Left renal pelvis (tissue), 4 donors: Measurements from ENCODE around the gene SYT1. TPM values are rescaled to one million over a fixed set of nuclear protein-coding genes. Genes with fewer than 3 reads are reported as not detected.

Experiments used
- DNase-seq, 4 donors: peaks; one replicate each; pipeline ENCODE4 v3.0.0-alpha.2; 2013; ENCODE audit warnings: low read depth in 4 of 4, low spot score in 3 of 4
- polyA plus RNA-seq, 4 donors: library from polyadenylated mRNA; unstranded; fragments of 120-200 nt; gene quantifications; one replicate each; pipeline ENCODE4 v1.2.1, GENCODE V29; 2013; ENCODE audit not compliant: insufficient read length in 4 of 4

Gene SYT1
- polyA plus RNA-seq, 4 donors = 18.1 to 54.2 (median 26.3) TPM

DNA sequence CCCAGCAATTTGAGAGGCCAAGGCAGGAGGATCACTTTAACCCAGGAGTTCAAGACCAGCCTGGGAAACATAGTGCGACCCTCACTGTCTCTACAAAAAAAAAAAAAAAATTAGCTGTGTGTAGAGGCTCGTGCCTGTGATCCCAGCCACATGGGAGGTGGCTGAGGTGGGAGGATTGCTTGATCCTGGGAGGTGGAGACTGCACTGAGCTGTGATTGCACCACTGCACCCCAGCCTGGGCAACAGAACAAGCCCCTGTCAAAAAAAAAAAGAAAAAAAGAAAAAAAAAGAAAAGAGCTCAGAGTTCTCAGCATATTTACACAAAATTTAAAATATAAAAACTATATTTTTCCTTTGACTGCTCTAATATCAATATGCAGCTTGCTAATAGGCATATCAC is 260.8 kb downstream of the SYT1 start:
- DNase-seq = no peak

DNA sequence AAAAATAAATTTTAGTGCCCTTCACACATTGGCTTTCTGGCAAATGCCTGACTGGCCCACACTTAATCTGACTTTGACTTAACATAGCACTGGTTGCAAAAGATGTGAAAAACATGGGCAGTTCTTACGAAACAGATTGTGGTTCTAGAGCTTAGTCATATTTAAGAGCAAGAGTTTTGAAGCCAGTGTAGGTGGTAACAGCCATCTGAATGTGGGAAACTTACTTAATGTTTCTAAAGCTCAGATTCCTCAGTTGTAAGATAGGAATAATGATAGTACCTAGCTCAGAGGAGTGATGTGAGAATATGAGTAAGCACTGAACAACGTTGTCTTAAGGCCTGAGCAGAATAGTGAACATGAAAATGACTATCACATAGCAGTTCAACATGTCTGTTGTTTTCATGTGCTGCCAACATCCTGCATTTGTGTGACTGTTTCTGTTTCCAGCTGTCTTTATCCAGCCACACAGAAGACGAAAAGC is 262.7 kb downstream of the SYT1 start:
- DNase-seq = no peak

DNA sequence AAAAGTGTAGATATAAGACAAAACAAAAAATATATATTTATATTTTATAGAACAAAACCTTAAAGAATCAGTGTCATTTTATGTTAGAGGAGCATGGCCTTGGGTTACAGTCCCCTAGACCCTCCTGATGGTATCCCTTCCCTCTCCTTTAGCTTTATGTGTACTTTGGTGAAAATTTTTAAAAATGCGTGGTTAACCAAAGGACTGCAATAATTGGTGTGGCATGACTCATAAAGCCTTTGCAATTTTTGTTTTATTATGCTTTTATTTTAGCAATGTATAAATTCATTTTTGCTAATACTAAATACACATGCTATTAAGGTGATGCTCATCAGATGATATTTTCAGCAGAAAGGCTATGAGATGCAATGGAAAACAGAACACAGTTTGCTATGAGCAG is 264.4 kb downstream of the SYT1 start:
- no peak for DNase-seq

DNA sequence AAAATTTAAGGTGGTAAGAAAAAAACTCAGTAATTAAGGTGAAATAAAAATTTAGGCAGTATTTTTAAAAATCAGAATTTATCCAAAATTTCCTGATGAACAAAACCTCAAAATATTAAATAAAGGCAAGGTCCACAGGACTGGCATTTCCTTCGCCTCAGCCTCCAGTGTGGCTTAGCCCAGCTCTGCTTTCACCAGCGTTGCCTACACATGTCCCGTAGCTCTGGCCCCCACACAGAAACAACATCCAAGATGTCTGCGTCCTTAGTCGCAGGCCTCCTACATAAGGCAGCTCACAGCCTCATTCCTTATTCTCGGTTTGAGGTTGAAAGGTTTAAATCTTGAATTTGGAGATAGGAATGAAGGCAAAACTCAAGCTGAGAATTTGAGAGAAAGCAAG is 274.3 kb downstream of the SYT1 start:
- no peak for DNase-seq

DNA sequence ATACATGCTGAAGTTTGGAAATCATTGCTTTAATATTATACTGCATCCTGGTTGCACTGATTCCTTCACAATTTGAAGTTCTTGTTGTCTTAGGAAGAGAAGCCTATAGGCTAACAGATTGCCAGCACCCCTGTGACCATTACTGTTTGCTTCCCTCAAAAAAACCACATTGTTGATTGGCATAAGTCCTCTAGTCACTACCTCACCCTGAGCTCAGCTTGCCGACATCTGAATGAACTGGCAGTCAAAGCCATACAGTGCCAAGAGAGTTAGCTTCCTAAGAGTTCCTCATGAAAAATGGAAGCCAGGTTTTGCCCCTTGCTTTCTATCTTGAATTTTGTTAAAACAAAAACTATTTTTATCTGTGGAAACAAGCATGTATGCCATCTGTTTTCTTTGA is 276.1 kb downstream of the SYT1 start:
- no peak for DNase-seq

DNA sequence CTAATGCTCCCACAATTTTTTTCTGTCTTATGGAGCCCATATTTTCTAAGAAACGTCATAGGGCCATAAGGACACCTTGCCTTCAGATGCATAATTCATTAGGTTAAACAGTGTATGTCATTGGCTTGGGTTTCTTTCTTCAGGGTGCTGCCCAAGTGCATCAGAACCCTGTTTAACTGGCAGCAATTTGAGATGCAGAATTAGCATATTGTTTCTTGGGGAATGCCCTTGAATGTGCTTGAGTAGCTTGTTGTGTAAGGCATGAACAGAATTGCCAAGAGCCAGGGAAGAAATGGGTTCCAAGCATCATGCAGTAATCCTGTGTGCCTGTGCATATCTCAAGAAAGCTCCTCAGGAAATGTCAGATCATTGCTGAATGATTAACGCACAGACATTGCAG is 277.2 kb downstream of the SYT1 start:
- no peak for DNase-seq

DNA sequence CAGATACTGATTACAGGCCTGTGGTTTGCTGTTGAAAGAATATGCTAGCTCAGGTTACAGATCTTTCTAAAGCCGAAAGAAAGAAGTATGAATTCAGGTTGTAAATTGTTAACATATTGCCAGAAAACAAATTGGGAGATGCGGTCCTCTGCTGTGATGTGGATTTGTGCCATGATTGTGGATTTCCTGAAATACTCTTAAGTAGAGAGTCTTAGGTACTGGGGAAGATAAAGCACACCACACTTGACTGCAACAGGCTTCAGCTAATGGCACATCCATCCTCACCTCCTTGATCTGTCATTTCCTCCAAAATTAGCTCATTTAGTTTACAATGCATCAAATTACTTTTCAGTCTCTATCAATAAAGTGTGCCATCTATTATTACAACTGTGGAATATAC is 279.2 kb downstream of the SYT1 start:
- DNase-seq = no peak

DNA sequence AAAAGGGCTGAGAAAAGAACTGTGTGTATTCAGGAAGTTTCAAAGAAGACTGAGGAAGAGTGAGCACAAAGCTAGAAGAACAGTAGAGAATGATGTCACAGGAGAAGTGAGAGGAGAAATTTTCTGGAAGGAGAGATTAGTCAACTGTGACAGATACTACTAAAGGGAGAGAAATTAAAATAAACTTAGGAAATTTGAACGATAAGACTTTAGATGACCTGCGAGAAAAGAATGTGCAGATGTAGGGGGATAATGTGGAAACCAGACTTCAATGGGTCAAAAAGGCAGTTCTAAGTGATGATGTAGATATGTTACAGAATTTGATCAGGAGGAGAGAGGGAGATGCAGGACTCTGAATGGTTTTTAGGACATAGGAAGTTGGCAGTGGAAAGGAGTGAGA is 287.4 kb downstream of the SYT1 start:
- no peak for DNase-seq

DNA sequence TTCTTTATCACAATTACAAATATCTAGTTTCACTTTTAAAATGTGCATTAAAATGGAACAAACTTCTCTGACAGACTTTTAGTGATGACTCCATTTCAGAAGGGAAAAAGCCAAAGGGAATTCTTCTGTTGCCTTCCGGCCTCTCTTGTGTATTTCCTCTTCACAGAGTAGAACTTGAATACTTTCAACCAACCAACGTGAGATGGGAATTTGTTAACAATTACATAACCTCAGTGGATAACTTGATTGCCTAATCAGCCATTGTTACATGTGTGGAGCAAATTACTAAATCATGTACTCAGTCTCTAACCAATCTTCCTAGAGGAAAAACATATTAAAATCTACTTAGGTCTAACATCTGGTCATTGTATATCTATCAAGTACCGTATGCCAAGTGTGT is 291.1 kb downstream of the SYT1 start:
- DNase-seq = no peak

DNA sequence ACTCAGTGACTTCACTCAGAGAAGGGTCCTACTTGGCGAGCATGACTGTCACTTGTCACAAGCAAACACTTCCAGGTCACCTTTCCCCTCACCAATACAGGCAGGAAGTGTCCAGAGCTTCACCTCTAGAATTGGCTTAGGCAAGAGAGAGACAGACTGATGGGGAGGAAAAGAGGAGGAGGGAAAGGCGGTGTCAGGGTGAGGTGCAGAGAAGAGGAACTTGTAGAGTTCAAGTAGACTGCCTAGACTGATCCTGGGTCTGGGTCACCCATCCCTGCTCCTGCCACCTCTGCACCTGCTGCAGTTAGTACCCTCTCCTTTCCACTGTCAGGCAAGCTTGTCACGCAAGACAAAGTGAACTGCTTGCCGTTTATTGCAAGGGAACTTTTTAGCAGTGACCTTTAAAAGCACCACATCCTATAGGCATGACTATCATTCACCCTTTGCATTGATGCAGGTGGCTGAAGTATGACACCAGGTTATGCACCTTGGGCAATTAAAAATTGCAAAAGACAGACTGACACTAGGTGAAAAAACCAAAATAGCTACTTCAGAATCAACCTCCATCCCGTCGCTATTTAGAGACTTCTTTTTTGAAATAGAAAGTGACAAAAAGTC is 292.4 kb downstream of the SYT1 start:
- no peak for DNase-seq

DNA sequence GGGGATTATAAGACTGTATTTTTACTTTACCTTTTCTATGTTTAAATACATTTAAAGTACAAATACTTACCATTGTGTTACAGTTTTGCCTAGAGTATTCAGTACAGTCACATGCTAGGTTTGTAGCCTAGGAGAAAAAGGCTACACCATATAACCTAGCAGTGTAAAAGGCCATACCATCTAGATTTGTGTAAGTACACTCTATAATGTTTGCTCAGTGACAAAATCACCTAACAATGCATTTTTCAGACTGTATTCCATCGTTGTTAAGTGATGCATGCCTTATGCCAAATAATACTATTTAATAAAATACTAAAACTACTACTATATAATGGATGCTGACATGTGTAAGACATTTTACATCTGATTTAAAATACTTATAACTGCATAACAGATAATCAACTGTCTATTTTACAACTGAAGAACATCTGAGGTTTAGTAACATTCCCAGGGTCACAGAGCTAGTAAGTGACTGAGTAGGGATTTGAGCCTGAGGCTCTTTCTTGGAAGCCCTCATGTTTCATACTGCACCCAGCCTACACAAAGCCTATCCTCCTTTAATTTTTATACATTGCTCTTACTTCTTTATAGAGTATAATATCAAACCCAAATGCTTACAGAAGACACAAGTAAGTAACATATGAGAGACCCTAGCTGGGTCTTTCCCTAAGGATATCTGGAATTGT is 296.8 kb downstream of the SYT1 start:
- DNase-seq = no peak

DNA sequence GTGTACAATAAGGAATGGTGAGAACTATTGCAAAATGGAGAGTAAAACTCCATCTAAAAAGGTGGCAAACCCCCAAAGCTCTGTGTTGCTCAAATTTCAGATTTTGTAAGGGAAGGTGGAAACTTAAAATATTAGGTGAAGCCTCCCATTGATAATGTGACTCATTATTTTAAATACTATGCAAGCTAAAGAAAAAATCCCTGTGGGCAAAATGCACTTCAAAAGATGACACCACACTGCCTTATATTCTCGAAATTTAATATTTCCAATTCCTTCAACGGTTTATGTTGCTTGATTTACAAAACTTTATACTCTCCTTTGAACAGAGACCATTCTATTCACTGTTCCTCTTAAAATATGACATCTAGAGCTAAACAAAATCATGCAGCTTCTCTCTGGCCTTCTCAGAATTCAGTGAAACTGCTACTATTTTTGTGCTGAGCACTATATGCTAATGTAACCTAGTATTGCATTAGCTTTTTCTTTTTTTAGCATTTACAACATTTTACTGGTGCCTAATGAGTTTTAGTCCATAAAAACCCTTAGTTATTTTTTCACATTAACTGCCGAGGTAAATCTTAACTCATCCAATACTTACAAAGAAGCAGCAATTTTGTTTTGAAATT is 297.7 kb downstream of the SYT1 start:
- no peak for DNase-seq

DNA sequence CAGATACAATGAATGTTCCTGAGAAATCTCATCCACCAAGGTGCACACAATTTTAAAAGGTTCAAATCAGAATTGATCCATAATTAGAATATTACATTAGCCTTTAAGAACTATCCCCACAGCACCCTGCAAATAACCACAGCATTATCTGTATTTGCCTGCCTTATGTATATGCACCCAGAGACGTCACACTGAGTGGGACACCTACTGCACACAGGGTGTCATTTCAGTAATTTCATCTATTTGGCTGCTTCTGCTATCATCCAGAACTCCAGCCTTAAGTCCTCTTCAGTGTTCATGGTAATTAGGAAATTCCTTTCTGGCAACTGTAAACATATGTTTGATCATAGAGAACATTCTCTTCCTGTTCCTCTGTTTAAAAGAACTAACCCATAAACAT is 298.4 kb downstream of the SYT1 start:
- no peak for DNase-seq

DNA sequence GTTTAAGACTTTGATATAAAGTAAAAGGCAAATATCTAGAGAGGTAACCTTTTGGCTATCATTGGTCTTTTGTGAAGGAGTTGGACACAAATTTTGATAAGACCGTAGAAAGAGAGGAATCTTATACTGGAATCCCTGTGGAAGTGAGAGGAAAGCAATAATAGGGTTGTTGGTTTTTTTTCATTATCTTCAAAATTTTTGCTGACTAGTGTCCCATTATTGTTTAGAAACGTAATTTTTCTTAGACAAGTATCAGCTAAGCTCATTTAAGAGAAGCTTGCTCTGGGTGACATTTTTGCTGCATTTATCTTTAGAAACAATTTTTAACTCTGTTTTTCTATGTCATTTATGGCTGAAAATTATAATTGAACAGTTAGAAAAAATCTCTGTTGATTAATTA is 300.3 kb downstream of the SYT1 start:
- DNase-seq = no peak

DNA sequence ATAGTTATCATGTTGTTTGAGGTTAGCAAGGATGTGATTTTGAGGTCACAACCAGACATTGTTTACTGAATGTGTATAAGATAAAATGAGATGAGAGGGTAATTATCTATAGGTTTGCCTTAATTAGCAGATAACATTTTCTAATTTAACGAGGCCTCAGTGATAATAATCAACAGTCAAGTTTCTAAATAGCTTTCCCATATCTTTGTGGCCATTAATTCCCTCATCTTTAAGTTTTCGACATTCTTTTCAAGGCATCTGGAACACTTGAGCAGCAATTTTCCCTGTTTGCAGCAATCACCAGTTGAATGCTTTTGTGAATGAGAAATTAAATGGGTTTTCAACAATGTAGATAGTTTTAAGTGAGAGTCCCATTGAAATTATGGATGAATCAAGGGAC is 304.1 kb downstream of the SYT1 start:
- DNase-seq = no peak

DNA sequence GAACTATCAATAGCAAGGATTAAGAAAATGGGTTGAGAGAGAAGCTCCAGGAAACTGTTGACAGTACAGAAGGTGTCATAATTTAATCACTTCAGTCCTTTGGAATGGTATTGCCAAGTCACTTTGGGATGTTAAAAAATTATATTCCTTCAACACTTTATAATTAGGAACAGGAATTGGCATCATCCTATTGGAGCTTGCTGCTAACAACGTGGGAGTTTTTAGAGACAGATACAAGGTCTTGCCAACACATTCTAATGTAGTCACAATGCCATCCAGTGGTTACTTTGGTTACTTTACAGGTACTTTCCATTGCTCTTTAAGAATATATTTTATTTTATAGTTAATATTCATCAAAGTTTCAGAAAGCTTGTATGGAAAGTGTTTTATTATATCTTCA is 310.1 kb downstream of the SYT1 start:
- DNase-seq = peak in 2 of 4 donors; percentile 15 to 20

DNA sequence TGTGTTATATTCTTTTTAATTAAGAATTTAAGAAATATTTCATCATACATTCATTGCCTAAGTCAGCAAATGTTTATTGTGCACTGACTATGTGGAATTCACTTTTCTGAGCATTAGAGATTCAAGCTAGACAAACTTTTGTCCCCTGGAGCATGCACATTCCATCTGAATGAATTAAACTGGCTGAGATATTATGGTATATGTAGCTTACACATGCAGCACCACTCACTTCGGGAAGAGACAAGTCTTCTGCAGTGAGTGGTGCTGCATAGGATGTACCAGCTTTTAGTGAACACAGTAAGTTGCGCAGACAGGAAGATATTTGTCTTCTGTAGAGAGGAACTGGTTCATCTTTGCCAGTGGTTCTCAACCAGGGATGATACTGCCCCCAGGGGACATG is 318.4 kb downstream of the SYT1 start:
- DNase-seq = no peak

DNA sequence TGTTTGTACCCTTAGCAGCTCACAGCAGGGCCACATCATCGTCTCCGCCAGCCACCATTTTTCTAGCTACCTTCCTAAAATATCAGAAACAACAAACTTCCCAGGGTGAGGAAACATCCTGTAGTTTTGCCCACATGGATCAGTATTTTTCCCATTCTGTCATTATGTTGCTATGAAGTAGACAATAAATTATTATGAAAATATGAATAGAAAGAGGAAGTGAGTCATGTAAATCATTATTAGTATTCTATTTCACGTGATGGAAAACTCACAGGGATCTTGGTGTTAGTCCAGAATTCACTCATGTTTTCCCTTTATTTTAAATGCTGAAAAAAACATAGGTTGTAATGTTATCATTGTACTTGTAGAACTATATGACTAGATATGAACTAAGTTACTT is 319.4 kb downstream of the SYT1 start:
- DNase-seq = no peak

DNA sequence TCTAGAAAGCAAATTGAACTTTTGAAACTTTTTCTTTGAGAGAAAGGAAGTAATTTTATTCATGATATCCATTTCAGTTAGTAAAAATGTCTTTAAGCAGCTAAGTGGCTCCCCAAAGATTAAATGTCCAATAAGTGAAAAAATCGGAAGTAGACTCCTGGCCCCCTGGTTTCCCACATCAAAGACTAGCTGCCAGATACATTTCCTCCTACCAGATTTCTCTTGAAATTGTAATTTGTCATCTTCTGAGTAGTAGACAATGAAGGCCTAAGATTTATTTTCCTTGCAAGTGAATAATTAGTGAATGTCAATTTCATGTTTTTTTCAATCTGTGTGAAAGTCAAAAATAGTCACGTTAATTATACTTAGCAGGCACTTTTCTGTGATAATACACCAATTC is 321.9 kb downstream of the SYT1 start:
- DNase-seq = no peak

DNA sequence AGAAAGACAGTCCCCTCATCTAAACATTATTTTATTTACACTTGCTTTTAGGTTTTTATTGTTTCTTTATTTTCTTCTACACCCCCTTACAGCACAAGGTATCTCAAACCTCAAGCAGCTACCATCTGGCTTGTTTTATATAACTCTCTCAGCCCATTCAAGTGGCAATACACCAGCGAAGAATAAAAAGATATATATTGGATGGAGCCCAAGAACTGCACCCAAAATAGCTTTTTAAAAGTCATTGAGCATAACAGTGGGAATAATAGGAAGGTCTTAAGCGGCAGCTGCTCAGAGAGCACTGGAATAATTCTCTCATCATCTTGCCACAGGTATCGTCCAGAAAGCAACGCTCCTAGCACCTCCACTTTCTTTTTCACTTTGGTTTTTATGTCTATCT is 322.5 kb downstream of the SYT1 start:
- DNase-seq = no peak

DNA sequence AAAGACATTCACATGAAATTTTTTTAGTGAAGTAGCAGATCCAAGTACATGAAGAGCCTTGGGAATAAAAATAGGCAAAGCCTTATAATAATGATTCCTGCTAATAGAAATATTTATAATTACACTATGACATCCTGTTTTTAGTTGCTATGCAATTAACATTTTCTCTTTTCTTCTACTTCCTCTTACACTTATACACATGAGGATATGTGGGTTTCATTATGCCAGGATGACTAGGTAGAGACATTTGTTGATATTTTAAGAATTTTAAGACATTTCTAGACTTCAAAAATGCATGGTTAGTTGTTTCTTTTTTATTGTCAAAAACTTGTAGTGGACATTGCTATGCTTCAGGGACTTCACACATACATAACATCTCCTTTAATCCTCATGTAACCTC is 326.8 kb downstream of the SYT1 start:
- no peak for DNase-seq

DNA sequence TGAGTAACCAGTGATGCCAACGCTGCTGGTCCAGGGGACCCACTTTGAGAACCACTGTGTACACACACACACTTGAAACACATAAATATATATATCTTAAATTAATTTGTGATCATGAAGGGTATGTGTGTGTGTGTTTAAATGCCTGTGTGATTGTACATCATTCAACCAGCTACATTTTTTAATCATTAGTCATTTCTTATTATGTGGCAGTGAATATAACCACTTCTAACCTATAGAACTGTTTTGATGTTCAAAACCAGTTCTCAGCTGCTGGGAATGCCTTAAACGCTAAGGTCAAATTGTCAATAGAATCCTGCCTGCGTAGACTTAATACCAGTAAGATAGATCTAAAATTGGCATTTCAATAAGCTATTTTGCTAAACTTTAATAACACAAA is 330.0 kb downstream of the SYT1 start:
- DNase-seq = no peak
